Endodermal cell (in vitro differentiated cells): ENCODE results near the gene PILRB. TPM values are rescaled to one million over a fixed set of nuclear protein-coding genes. Genes with fewer than 3 reads are reported as not detected.
"Not testable (repeated sequence)": the region's sequence is repeated elsewhere in the genome, so short reads cannot be mapped to it uniquely, and the experiment has no call there.

ENCODE experiments used
- DNase-seq: peaks from one replicate; pipeline ENCODE4 v3.0.0-alpha.2; 2017
- H3K27ac ChIP-seq: 2 replicates; pipeline ENCODE4 v1.5.1; 2013; ENCODE audit warnings: mild to moderate bottlenecking, low read depth, low read length, moderate library complexity
- H3K27me3 ChIP-seq: 2 replicates; pipeline ENCODE4 v1.6.1; 2013; ENCODE audit warnings: mild to moderate bottlenecking, low read length, moderate library complexity; ENCODE audit not compliant: insufficient read depth, control insufficient read depth, poor library complexity, severe bottlenecking
- H3K36me3 ChIP-seq: 2 replicates; pipeline ENCODE4 v1.7.0; 2013; ENCODE audit warnings: mild to moderate bottlenecking, low read length, moderate library complexity; ENCODE audit not compliant: control insufficient read depth, insufficient read depth
- H3K4me1 ChIP-seq: one replicate; pipeline ENCODE4 v1.7.0; 2013; ENCODE audit warnings: low read length; ENCODE audit not compliant: control insufficient read depth, insufficient read depth
- H3K4me3 ChIP-seq: 2 replicates; pipeline ENCODE4 v1.5.1; 2013; ENCODE audit warnings: mild to moderate bottlenecking, low read length, moderate library complexity
- H3K9ac ChIP-seq: 2 replicates; pipeline ENCODE4 v1.6.1; 2013; ENCODE audit warnings: mild to moderate bottlenecking, low read length, moderate library complexity; ENCODE audit not compliant: poor library complexity, severe bottlenecking; ENCODE audit errors: extremely low read depth
- H3K9me3 ChIP-seq: 2 replicates; pipeline ENCODE4 v1.6.1; 2013; ENCODE audit warnings: mild to moderate bottlenecking, low read length, moderate library complexity; ENCODE audit not compliant: control insufficient read depth
- H3K27ac Mint-ChIP-seq: 2 replicates; pipeline ENCODE4 v1.8.0; 2020; ENCODE audit warnings: mixed read lengths
- H3K27me3 Mint-ChIP-seq: 2 replicates; pipeline ENCODE4 v1.8.0; 2021; ENCODE audit warnings: mild to moderate bottlenecking, mixed read lengths; ENCODE audit not compliant: insufficient read depth
- H3K36me3 Mint-ChIP-seq: 2 replicates; pipeline ENCODE4 v1.8.0; 2020; ENCODE audit warnings: low read depth, mixed read lengths
- H3K4me1 Mint-ChIP-seq: 2 replicates; pipeline ENCODE4 v1.8.0; 2020; ENCODE audit warnings: mixed read lengths
- H3K4me3 Mint-ChIP-seq: 2 replicates; pipeline ENCODE4 v1.8.0; 2020; ENCODE audit warnings: mild to moderate bottlenecking, moderate library complexity, mixed read lengths
- H3K9me3 Mint-ChIP-seq: 2 replicates; pipeline ENCODE4 v1.8.0; 2020; ENCODE audit warnings: mild to moderate bottlenecking, mixed read lengths
- WGBS, 2 experiments: methylation state at CpG; one replicate each; pipeline versions ENCODE4 v1.1.5 to v1.1.7; 2013; ENCODE audit warnings: missing lambda C conversion rate in 2 of 2, mixed read lengths in 1 of 2; ENCODE audit not compliant: insufficient coverage in 1 of 2, insufficient read length in 1 of 2; 5-methylcytosine and 5-hydroxymethylcytosine counted together
- total RNA-seq, 2 donors: library from RNA; stranded (reverse); fragmentation: NEBNext Ultra II Directional in 1 of 2; extraction: Animal tissue kit (Norgen Biotek cat#: 25700) in 1 of 2; gene quantifications; 2 replicates in 1 of 2; 3 replicates in 1 of 2; pipeline ENCODE4 v1.2.1, GENCODE V29; 2021
- TF ChIP-seq, protein P1 (sequence below): fragments of 200-600 bp; sonication (generic); conservative IDR thresholded peaks from 2 replicates; pipeline ENCODE4 v1.5.0; 2021; ENCODE audit warnings: antibody characterized with exemption, mild to moderate bottlenecking

Gene PILRB
- total RNA-seq, 2 donors from 2014 or later, result 51.9 to 84.4 TPM

DNA sequence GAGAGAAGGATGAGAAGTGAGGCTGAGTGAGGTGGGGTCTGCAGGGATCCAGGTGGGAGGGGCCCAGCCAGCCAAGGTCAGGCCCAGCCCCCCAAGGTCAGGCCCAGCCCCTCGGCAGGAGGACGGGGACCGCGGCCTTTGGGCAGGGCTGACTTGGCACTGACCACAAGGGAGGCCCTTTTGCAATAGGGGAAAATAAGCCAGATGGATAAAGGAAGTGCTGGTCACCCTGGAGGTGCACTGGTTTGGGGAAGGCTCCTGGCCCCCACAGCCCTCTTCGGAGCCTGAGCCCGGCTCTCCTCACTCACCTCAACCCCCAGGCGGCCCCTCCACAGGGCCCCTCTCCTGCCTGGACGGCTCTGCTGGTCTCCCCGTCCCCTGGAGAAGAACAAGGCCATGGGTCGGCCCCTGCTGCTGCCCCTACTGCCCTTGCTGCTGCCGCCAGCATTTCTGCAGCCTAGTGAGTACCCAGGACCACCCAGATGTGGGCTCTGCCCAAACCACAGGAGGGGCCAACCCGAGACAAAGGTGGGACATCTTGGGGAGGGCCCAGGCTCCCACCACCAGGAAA is 15.4 kb downstream of the PILRB start, which contains the start of gene PILRA:
Gene PILRA, plus strand, starts transcription at position 227 of the 571 bp plus-strand sequence. Its CDS starts 170 bp downstream, at position 397.
- H3K9me3 Mint-ChIP-seq, result no peaks in the 10 kb centered on the region
- H3K27ac ChIP-seq, result no peak within 1 kb of the TSS
- H3K4me1 ChIP-seq, result no peaks in the 10 kb centered on the region
- H3K36me3 ChIP-seq, result peaks cover 3% of the 10 kb centered on the region
- H3K4me3 ChIP-seq, result no peak within 1 kb of the TSS
- H3K9ac ChIP-seq, result no peak within 1 kb of the TSS
- H3K4me3 Mint-ChIP-seq, result no peak within 1 kb of the TSS
- DNase-seq, result no peak
- H3K4me1 Mint-ChIP-seq, result peaks cover 5% of the 10 kb centered on the region
- H3K9me3 ChIP-seq, result no peaks in the 10 kb centered on the region
- TF ChIP-seq, protein P1, sequence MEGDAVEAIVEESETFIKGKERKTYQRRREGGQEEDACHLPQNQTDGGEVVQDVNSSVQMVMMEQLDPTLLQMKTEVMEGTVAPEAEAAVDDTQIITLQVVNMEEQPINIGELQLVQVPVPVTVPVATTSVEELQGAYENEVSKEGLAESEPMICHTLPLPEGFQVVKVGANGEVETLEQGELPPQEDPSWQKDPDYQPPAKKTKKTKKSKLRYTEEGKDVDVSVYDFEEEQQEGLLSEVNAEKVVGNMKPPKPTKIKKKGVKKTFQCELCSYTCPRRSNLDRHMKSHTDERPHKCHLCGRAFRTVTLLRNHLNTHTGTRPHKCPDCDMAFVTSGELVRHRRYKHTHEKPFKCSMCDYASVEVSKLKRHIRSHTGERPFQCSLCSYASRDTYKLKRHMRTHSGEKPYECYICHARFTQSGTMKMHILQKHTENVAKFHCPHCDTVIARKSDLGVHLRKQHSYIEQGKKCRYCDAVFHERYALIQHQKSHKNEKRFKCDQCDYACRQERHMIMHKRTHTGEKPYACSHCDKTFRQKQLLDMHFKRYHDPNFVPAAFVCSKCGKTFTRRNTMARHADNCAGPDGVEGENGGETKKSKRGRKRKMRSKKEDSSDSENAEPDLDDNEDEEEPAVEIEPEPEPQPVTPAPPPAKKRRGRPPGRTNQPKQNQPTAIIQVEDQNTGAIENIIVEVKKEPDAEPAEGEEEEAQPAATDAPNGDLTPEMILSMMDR, result no peak
- no peaks in the 10 kb centered on the region for H3K27me3 Mint-ChIP-seq
- no peaks in the 10 kb centered on the region for H3K27me3 ChIP-seq
- 84 to 93% methylated on average over 7 to 12 of the region's 12 CpGs for WGBS, 2 experiments
- no peaks in the 10 kb centered on the region for H3K36me3 Mint-ChIP-seq
- H3K27ac Mint-ChIP-seq, result no peak within 1 kb of the TSS

DNA sequence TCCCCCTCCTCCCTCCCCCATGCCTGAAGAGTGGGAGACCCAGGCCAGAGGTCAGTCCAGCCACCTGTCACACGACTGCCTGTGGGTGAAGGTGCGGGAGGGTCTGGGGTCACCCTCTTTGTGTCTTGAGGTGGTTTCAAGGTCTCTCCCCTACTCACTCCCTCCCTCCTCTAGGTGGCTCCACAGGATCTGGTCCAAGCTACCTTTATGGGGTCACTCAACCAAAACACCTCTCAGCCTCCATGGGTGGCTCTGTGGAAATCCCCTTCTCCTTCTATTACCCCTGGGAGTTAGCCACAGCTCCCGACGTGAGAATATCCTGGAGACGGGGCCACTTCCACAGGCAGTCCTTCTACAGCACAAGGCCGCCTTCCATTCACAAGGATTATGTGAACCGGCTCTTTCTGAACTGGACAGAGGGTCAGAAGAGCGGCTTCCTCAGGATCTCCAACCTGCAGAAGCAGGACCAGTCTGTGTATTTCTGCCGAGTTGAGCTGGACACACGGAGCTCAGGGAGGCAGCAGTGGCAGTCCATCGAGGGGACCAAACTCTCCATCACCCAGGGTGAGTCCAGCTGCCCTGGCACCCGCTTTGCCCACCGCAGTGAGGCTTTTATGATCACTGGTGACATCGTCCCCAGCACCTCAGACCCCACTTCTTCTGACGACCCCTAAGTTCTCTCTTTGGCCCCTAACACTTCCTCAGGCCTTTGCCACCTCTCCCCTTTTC is 16.1 kb downstream of the PILRB start:
- peak; percentile 66 for DNase-seq
- H3K4me3 Mint-ChIP-seq, H3K27me3 ChIP-seq, H3K36me3 Mint-ChIP-seq, H3K9ac ChIP-seq, H3K4me3 ChIP-seq, H3K36me3 ChIP-seq, H3K4me1 Mint-ChIP-seq, H3K9me3 ChIP-seq, H3K27me3 Mint-ChIP-seq, H3K27ac Mint-ChIP-seq, H3K27ac ChIP-seq, H3K4me1 ChIP-seq, H3K9me3 Mint-ChIP-seq: not testable (repeated sequence)
- TF ChIP-seq, protein P1, result peak; percentile 53
- 85 to 93% methylated on average over 6 to 14 of the region's 15 CpGs for WGBS, 2 experiments

DNA sequence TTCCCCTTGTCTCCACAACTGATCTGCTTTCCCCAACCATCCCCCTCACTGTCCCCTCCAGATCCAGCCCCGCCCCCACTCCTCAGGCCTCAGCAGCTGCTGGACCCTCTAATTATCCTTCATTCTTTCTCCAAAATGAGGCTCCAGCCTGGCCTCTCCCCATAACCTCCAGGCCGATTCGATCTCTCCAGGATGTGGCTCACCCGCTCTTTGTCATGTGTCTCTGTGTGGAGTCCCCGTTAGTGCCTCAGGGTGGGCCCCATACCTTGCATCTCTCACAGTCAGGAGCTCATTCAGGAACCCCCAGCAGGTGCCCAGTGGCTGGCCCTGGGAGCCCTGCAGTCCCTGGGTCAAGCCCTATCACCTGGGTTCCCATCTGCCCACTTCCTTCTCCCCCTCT is 16.7 kb downstream of the PILRB start:
- Histone ChIP-seq H3K4me3 (no peak overlapping the region), H3K9ac (no peak overlapping the region), H3K36me3 (no peaks in the 10 kb centered on the region), H3K9me3 (no peaks in the 10 kb centered on the region), H3K27me3 (no peaks in the 10 kb centered on the region), H3K4me1 (no peaks in the 10 kb centered on the region), H3K27ac (no peak overlapping the region)
- WGBS, 2 experiments, result 60 to 74% methylated on average over 1 to 5 of the region's 5 CpGs
- Mint-ChIP-seq H3K36me3 (no peaks in the 10 kb centered on the region), H3K9me3 (no peaks in the 10 kb centered on the region), H3K27me3 (no peaks in the 10 kb centered on the region), H3K27ac (no peak overlapping the region), H3K4me1 (peaks cover 5% of the 10 kb centered on the region), H3K4me3 (no peak overlapping the region)
- DNase-seq, result no peak
- TF ChIP-seq, protein P1, result no peak
